ENCODE results near the gene MCF2L2.
A peak's percentile ranks its signal among the peaks of the same experiment; 100 is the strongest.

Gene MCF2L2

GRCh38 chr3:183388213-183388895, 40.1 kb downstream of the MCF2L2 start:
- no peaks in the 10 kb centered on the region for H3K9me3 ChIP-seq (ENCODE audit: control insufficient read depth, low read length)
- no peaks in the 10 kb centered on the region for H3K36me3 ChIP-seq (ENCODE audit: control insufficient read depth, insufficient read depth, low read length)
- peaks cover 12% of the 10 kb centered on the region for H3K4me1 ChIP-seq
- H3K27me3 ChIP-seq (ENCODE audit: control insufficient read depth, insufficient read depth, low read length): no peaks in the 10 kb centered on the region
- no peak overlapping the region for H2AFZ ChIP-seq
- H3K4me3 ChIP-seq (ENCODE audit: low read depth, low read length): no peak overlapping the region
- H3K4me2 ChIP-seq (ENCODE audit: low read length): no peak overlapping the region
- H3K27ac ChIP-seq: no peak overlapping the region
- no peak overlapping the region for H3K9ac ChIP-seq
- TF ChIP-seq, protein P1, sequence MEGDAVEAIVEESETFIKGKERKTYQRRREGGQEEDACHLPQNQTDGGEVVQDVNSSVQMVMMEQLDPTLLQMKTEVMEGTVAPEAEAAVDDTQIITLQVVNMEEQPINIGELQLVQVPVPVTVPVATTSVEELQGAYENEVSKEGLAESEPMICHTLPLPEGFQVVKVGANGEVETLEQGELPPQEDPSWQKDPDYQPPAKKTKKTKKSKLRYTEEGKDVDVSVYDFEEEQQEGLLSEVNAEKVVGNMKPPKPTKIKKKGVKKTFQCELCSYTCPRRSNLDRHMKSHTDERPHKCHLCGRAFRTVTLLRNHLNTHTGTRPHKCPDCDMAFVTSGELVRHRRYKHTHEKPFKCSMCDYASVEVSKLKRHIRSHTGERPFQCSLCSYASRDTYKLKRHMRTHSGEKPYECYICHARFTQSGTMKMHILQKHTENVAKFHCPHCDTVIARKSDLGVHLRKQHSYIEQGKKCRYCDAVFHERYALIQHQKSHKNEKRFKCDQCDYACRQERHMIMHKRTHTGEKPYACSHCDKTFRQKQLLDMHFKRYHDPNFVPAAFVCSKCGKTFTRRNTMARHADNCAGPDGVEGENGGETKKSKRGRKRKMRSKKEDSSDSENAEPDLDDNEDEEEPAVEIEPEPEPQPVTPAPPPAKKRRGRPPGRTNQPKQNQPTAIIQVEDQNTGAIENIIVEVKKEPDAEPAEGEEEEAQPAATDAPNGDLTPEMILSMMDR (IDR thresholded peaks at IDR 0.05): no peak
- H3K79me2 ChIP-seq: no peaks in the 10 kb centered on the region

DNA sequence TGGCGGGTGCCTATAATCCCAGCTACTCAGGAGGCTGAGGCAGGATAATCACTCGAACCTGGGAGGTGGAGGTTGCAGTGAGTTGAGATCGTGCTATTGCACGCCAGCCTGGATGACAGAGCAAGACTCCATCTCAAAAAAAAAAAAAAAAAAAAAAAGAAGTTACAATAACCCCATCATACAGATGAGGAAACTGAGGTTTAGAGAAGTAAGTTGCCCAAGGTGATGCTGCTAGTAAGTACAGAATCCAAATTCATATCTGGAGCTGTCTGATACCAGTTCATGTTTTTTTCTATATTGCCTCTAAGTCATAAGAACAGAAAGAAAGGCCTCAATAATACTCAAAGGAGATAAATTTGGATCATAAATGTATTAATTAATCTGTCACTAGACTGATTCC, 40.6 kb downstream of the MCF2L2 start:
- H3K9ac ChIP-seq: no peak overlapping the region
- H3K36me3 ChIP-seq (ENCODE audit: control insufficient read depth, insufficient read depth, low read length): no peaks in the 10 kb centered on the region
- no peak overlapping the region for H3K4me3 ChIP-seq (ENCODE audit: low read depth, low read length)
- peaks cover 11% of the 10 kb centered on the region for H3K4me1 ChIP-seq
- no peaks in the 10 kb centered on the region for H3K27me3 ChIP-seq (ENCODE audit: control insufficient read depth, insufficient read depth, low read length)
- TF ChIP-seq, protein P1 (IDR thresholded peaks at IDR 0.05): no peak
- H3K9me3 ChIP-seq (ENCODE audit: control insufficient read depth, low read length): no peaks in the 10 kb centered on the region
- H3K79me2 ChIP-seq: no peaks in the 10 kb centered on the region
- no peak overlapping the region for H3K27ac ChIP-seq
- H3K4me2 ChIP-seq (ENCODE audit: low read length): no peak overlapping the region
- no peak overlapping the region for H2AFZ ChIP-seq

- H3K4me2 ChIP-seq (ENCODE audit: low read length): no peak overlapping the region
- H3K9ac ChIP-seq: no peak overlapping the region
- no peaks in the 10 kb centered on the region for H3K79me2 ChIP-seq
- H3K27ac ChIP-seq: peak overlapping the region; percentile 47
- peaks cover 9% of the 10 kb centered on the region for H3K4me1 ChIP-seq
- TF ChIP-seq, protein P1 (IDR thresholded peaks at IDR 0.05): no peak
- H3K36me3 ChIP-seq (ENCODE audit: control insufficient read depth, insufficient read depth, low read length): no peaks in the 10 kb centered on the region
- H2AFZ ChIP-seq: peak overlapping the region; percentile 44
- no peaks in the 10 kb centered on the region for H3K27me3 ChIP-seq (ENCODE audit: control insufficient read depth, insufficient read depth, low read length)
- H3K4me3 ChIP-seq (ENCODE audit: low read depth, low read length): no peak overlapping the region
- H3K9me3 ChIP-seq (ENCODE audit: control insufficient read depth, low read length): no peaks in the 10 kb centered on the region
Observed at GRCh38 chr3:183386651-183387050, 41.8 kb downstream of the MCF2L2 start.

DNA sequence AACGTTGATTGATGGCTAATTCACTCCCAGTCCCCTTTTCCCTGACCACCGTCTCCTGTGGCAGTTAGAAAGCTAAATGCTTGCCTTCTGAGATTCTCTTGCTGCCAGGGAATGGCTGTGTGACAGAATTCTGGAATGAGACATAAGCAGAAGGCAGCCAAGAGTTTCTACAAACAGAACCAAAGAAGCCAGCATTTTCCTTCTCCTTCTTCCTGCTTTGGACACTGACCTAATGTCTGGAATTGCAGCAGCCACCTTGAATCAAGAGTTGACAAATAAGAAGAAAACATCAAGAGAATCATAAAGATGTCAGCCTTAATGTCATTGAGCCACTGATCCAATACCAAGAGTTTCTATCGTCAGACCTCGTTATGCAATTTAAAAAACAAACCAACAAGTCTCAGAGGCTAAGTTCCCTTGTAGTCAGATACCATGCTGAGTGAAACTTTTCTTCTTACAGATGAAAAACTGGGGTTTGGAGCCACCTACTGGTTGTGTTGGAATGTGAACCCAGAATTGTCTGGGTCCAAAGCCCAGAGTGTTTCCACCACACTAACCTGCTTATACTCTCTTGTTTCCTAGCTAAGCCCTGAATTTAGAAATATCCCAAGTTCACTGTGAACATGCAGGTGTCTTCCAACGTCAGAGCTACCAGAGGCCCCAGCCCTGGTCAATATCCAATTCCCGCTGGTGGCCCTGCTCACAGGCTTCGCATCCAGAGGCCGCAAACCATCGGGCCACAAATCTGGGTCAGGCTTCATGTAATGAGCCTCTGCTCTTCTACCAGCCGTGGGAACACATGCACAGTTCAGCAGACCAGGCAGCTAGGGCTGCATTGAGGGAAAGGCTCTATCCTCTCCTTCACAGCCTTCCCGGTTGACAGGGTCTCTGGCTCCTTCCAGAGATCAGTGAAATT, 42.5 kb downstream of the MCF2L2 start:
- H3K27ac ChIP-seq: peak overlapping the region; percentile 47
- H3K4me3 ChIP-seq (ENCODE audit: low read depth, low read length): no peak overlapping the region
- H3K9ac ChIP-seq: no peak overlapping the region
- no peaks in the 10 kb centered on the region for H3K36me3 ChIP-seq (ENCODE audit: control insufficient read depth, insufficient read depth, low read length)
- H3K4me2 ChIP-seq (ENCODE audit: low read length): no peak overlapping the region
- no peaks in the 10 kb centered on the region for H3K27me3 ChIP-seq (ENCODE audit: control insufficient read depth, insufficient read depth, low read length)
- no peaks in the 10 kb centered on the region for H3K9me3 ChIP-seq (ENCODE audit: control insufficient read depth, low read length)
- H3K79me2 ChIP-seq: no peaks in the 10 kb centered on the region
- H3K4me1 ChIP-seq: peaks cover 9% of the 10 kb centered on the region
- H2AFZ ChIP-seq: peak overlapping the region; percentile 44
- TF ChIP-seq, protein P1 (IDR thresholded peaks at IDR 0.05): peak; percentile 62
